CD4-positive, alpha-beta T cell treated with Interferon alpha-2 for 1 hour (primary cell): Measurements from ENCODE around the gene ZNF541.
"Not testable (repeated sequence)": the region's sequence is repeated elsewhere in the genome, so short reads cannot be mapped to it uniquely, and the experiment has no call there.

Experiments used
- DNase-seq, 2 donors: peaks; one replicate each; pipeline ENCODE4 v3.0.0-alpha.2; 2020 to 2022

Gene ZNF541

GRCh38 chr19:47598407-47599349, 25.7 kb upstream of the ZNF541 start:
- no peak for DNase-seq

DNA sequence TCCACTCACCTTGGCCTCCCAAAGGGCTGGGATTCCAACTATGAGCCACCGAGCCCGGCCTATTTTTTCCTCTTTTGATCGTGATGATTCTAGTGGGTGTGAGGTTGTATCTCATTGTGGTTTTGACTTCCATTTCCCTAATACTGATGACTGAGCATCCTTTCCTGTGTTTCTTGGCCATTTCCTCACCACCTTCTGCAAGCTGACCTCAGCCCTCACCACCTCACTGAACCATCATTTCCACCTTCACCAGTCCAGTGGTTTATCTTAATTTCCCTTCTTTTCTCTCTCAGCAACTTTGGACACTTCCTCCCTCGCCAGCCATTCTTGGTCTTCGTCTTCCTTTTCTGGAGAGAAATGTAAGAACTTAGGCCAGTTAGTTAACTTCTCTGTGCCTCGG, 23.0 kb upstream of the ZNF541 start:
- DNase-seq, result peak in 1 of 2 donors; percentile 13

GRCh38 chr19:47593860-47594259, 20.9 kb upstream of the ZNF541 start:
- no peak for DNase-seq

- DNase-seq, result no peak
These were observed 16.9 kb upstream of the ZNF541 start for GRCh38 chr19:47589824-47590223.

- DNase-seq, result no peak
These were observed 14.3 kb upstream of the ZNF541 start for GRCh38 chr19:47587295-47587694.

- DNase-seq, result not testable (repeated sequence)
These were observed 10.2 kb upstream of the ZNF541 start for GRCh38 chr19:47583161-47583560.

- DNase-seq, result peak in 1 of 2 donors; percentile 13
These were observed 9.5 kb upstream of the ZNF541 start for GRCh38 chr19:47582320-47582909.

DNA sequence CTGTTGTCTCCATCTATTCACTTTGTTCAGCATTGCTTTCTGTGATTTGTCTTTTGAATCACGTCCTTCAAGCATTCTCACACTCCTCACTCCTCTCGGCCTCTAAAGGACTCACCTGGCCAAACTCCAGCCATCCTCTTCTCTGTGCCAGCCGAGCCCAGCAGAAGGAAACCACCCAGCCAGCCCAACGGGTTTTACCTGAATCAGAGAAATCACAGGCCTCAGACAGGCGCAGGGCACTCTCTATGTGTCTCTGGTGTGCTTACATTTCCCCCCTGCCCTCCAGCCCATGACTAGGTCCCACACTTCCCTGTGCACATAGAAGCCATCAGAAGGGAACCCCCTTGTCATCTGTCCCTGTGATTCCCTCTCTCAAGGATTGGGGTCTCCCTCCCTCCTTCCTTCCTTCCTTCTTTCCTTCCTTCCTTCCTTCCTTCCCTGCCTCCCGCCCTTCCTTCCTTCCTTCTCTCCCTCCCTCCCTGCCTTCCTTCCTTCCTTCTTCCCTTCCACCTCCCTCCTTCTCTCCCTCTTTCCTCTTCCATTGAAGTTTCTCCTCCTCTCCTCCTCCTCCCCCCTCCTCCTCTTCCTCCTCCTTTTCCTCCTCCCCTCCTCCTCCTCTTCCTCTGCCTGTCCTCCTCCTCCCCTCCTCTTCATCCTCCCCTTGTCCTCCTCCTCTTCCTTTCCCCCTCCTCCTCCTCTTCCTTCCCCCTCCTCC, 8.8 kb upstream of the ZNF541 start:
- no peak for DNase-seq

GRCh38 chr19:47580397-47580796, 7.4 kb upstream of the ZNF541 start:
- no peak for DNase-seq

GRCh38 chr19:47572635-47573034, 313 bp downstream of the ZNF541 start:
- no peak for DNase-seq

DNA sequence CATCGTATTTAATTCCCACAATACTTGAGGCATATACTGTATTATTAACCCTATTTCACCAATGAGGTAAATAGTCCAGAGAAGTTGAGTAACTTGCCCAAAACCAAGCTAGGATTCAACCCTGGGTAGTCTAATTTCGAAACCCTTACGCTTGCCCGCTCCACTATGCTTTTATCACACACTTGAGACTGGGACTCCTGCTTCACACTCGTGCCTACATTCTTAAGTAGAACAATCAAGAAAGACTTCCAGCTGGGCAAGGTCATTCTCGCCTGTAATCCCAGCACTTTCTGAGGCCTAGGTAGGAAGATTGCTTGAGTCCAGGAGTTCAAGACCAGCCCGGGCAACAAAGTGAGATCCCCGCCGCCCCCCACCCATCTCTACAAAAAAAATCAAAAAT, 3.6 kb downstream of the ZNF541 start:
- no peak for DNase-seq

- DNase-seq, result no peak
These were observed 8.9 kb downstream of the ZNF541 start for GRCh38 chr19:47564081-47564480.

- no peak for DNase-seq
These were observed 11.4 kb downstream of the ZNF541 start for GRCh38 chr19:47561440-47562057.

DNA sequence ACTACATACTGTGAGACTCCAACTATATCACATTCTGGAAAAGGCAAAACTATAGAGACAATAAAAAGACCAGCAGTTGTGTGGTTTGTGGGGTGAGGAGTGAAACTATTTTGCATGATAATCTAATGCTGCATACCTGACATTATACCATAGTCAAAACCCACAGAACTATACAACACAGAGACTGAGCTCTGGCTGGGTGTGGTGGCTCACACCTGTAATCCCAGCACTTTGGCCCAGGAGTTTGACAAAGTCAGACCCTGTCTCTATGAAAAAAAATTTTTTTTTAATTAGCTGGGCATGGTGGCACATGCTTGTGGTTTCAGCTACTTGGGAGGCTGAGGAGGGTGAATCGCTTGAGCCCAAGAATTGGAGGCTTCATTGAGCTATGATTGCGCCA, 11.9 kb downstream of the ZNF541 start:
- no peak for DNase-seq

GRCh38 chr19:47550129-47550528, 22.8 kb downstream of the ZNF541 start:
- DNase-seq, result no peak

GRCh38 chr19:47549261-47549862, 23.6 kb downstream of the ZNF541 start:
- no peak for DNase-seq

DNA sequence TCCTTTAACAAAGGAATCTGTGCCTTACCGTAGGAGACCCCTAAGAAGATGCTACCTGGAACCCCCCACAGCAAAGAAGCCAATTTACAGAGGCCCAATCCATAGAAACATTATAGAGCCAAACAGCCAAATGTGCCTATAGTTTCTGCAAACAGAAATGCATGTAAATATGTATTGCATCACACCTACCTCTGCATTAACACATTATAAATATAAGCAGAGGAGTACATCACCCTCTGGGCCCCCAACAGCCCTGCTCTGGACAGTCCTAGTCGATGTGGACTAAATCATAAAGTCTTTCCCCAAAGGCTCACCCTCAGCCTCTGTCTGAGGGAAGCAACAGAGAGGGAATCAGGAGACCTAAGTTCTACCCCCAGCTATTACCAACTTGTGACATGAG, 25.7 kb downstream of the ZNF541 start:
- no peak for DNase-seq

- DNase-seq, result no peak
These were observed 27.6 kb downstream of the ZNF541 start for GRCh38 chr19:47545061-47545948.

DNA sequence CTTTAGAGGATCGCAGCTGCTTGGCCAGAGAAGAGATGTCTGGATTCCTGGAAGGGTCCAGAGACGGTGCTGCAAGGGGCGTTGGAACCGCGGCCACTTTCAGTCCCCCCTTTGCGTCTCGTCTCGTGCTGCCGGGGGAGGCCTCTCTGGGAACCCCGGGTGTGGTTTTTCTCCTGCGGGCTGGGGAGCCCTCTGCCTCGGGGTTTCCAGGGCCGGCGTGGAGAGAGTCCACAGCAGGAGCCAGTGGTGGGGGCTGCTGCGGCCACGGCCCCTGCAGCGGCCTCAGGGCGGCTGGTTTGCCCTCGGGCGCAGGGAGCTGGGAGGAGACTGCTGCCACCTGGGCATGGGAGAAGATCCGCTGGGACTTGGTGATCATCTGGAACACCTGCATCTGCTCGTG, 28.5 kb downstream of the ZNF541 start:
- no peak for DNase-seq

- no peak for DNase-seq
These were observed 28.9 kb downstream of the ZNF541 start for GRCh38 chr19:47544075-47544474.

DNA sequence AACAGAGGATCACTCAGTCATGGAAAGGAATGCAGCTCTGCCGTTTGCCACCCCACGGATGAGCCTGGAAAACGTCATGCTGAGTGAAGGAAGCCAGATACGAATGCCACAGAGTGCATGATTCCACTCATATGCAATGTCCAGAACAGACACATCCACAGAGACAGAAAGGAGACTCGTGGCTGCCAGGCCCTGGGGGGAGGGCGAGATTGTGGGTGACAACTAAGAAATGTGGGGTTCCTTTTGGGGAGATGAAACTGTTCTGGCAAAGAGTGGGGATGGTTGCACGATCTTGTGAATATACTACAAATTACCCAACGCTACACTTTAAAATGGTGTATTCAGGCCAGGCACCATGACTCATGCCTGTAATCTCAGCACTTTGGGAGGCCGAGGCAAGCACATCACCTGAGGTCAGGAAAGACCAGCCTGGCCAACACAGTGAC, 30.9 kb downstream of the ZNF541 start:
- no peak for DNase-seq

GRCh38 chr19:47541518-47541917, 31.4 kb downstream of the ZNF541 start:
- peak; percentile 60 to 74 for DNase-seq
